ENCODE data around the gene FBF1. TPM values are rescaled to one million over a fixed set of nuclear protein-coding genes. Genes with fewer than 3 reads are reported as not detected.

FBF1 gene
- total RNA-seq, 1 donor from 2014 or later = 5.1 TPM

- Histone ChIP-seq H3K27ac (ENCODE audit: low read depth, low read length) (no peak overlapping the region), H3K36me3 (ENCODE audit: insufficient read depth, low read length) (peaks cover 2% of the 10 kb centered on the region), H3K9ac (ENCODE audit: low read length) (no peak overlapping the region), H3K4me3 (ENCODE audit: insufficient read depth, low read depth, low read length) (no peak overlapping the region), H2AFZ (ENCODE audit: low read depth, low read length) (no peak overlapping the region), H3K79me2 (ENCODE audit: insufficient read depth, low read length) (no peaks in the 10 kb centered on the region), H3K4me2 (ENCODE audit: low read length) (no peak overlapping the region), H3K9me3 (ENCODE audit: insufficient read depth, low read depth, low read length) (no peaks in the 10 kb centered on the region), H3K27me3 (ENCODE audit: insufficient read depth, low read length) (no peaks in the 10 kb centered on the region), H3K4me1 (ENCODE audit: insufficient read depth, low read length) (no peaks in the 10 kb centered on the region), H4K20me1 (ENCODE audit: insufficient read depth, low read length) (no peaks in the 10 kb centered on the region)
- Mint-ChIP-seq H3K36me3 (ENCODE audit: low read depth, unreplicated experiment) (peaks cover 9% of the 10 kb centered on the region), H3K4me3 (ENCODE audit: unreplicated experiment) (no peak overlapping the region), H3K27ac (ENCODE audit: unreplicated experiment) (no peak overlapping the region), H3K4me1 (ENCODE audit: low read depth, unreplicated experiment) (no peaks in the 10 kb centered on the region), H3K9me3 (ENCODE audit: unreplicated experiment) (no peaks in the 10 kb centered on the region), H3K27me3 (ENCODE audit: low read depth, unreplicated experiment) (peaks cover 5% of the 10 kb centered on the region)
- DNase-seq (ENCODE audit: low read depth) (no peak), FAIRE-seq (no peak)
- TF ChIP-seq CTCF (IDR thresholded peaks at IDR 0.05; ENCODE audit: insufficient read depth, low read depth, low read length) = no peak
- no peak for TF ChIP-seq EZH2 (IDR thresholded peaks at IDR 0.05; ENCODE audit: insufficient read depth, low read length)
These were observed 15.7 kb downstream of the FBF1 start for GRCh38 chr17:75925103-75925502.

- peaks cover 10% of the 10 kb centered on the region for H3K36me3 Mint-ChIP-seq (ENCODE audit: low read depth, unreplicated experiment)
- H3K9ac ChIP-seq (ENCODE audit: low read length) = no peak overlapping the region
- TF ChIP-seq EZH2 (IDR thresholded peaks at IDR 0.05; ENCODE audit: insufficient read depth, low read length) (no peak), CTCF (IDR thresholded peaks at IDR 0.05; ENCODE audit: insufficient read depth, low read depth, low read length) (no peak)
- H3K27me3 Mint-ChIP-seq (ENCODE audit: low read depth, unreplicated experiment) = peaks cover 5% of the 10 kb centered on the region
- no peaks in the 10 kb centered on the region for H3K9me3 Mint-ChIP-seq (ENCODE audit: unreplicated experiment)
- no peak overlapping the region for H3K27ac ChIP-seq (ENCODE audit: low read depth, low read length)
- no peak overlapping the region for H2AFZ ChIP-seq (ENCODE audit: low read depth, low read length)
- peaks cover 2% of the 10 kb centered on the region for H3K36me3 ChIP-seq (ENCODE audit: insufficient read depth, low read length)
- no peaks in the 10 kb centered on the region for H3K4me1 ChIP-seq (ENCODE audit: insufficient read depth, low read length)
- no peaks in the 10 kb centered on the region for H4K20me1 ChIP-seq (ENCODE audit: insufficient read depth, low read length)
- no peak overlapping the region for H3K27ac Mint-ChIP-seq (ENCODE audit: unreplicated experiment)
- no peak overlapping the region for H3K4me3 Mint-ChIP-seq (ENCODE audit: unreplicated experiment)
- no peaks in the 10 kb centered on the region for H3K27me3 ChIP-seq (ENCODE audit: insufficient read depth, low read length)
- no peaks in the 10 kb centered on the region for H3K9me3 ChIP-seq (ENCODE audit: insufficient read depth, low read depth, low read length)
- DNase-seq (ENCODE audit: low read depth) (no peak), FAIRE-seq (no peak)
- no peaks in the 10 kb centered on the region for H3K4me1 Mint-ChIP-seq (ENCODE audit: low read depth, unreplicated experiment)
- no peak overlapping the region for H3K4me2 ChIP-seq (ENCODE audit: low read length)
- H3K4me3 ChIP-seq (ENCODE audit: insufficient read depth, low read depth, low read length) = no peak overlapping the region
- no peaks in the 10 kb centered on the region for H3K79me2 ChIP-seq (ENCODE audit: insufficient read depth, low read length)
These were observed 17.6 kb downstream of the FBF1 start for GRCh38 chr17:75922963-75923874.

Data from astrocyte (in vitro differentiated cells and primary cell).